Smooth muscle cell (in vitro differentiated cells): ENCODE measurements around the gene EXOC1L. TPM values are rescaled to one million over a fixed set of nuclear protein-coding genes. Genes with fewer than 3 reads are reported as not detected.

Source experiments
- DNase-seq: peaks from one replicate; lab custom pipeline; 2025; ENCODE audit not compliant: unreplicated experiment; lab: John Stamatoyannopoulos, UW
- H2AFZ ChIP-seq: fragments of 200-600 bp; sonication (generic); 2 replicates; pipeline ENCODE4 v1.6.0; 2016; ENCODE audit warnings: antibody characterized with exemption, low read depth, mild to moderate bottlenecking
- H3F3A ChIP-seq: fragments of 200-600 bp; sonication (generic); 2 replicates; pipeline ENCODE4 v1.6.0; 2017; ENCODE audit warnings: antibody characterized with exemption, low read depth
- H3K27ac ChIP-seq: fragments of 200-600 bp; sonication (generic); 2 replicates; pipeline ENCODE4 v1.5.1; 2016; ENCODE audit warnings: low read depth, mild to moderate bottlenecking
- H3K27me3 ChIP-seq: fragments of 200-600 bp; sonication (generic); 2 replicates; pipeline ENCODE4 v1.6.1; 2016; ENCODE audit warnings: low read depth, mild to moderate bottlenecking
- H3K36me3 ChIP-seq: fragments of 200-600 bp; sonication (generic); 2 replicates; pipeline ENCODE4 v1.5.1; 2016; ENCODE audit warnings: low read depth
- H3K4me1 ChIP-seq: fragments of 200-600 bp; sonication (generic); 2 replicates; pipeline ENCODE4 v1.5.1; 2016; ENCODE audit warnings: low read depth
- H3K4me2 ChIP-seq: fragments of 200-600 bp; sonication (generic); 2 replicates; pipeline ENCODE4 v1.6.0; 2016; ENCODE audit warnings: mild to moderate bottlenecking
- H3K4me3 ChIP-seq: fragments of 200-600 bp; sonication (generic); 2 replicates; pipeline ENCODE4 v1.5.1; 2016; ENCODE audit warnings: mild to moderate bottlenecking
- H3K79me2 ChIP-seq: fragments of 200-600 bp; sonication (generic); 2 replicates; pipeline ENCODE4 v1.6.0; 2016; ENCODE audit warnings: low read depth, mild to moderate bottlenecking
- H3K9ac ChIP-seq: fragments of 200-600 bp; sonication (generic); 2 replicates; pipeline ENCODE4 v1.6.0; 2016; ENCODE audit warnings: low read depth
- H3K9me3 ChIP-seq: fragments of 200-600 bp; sonication (generic); replicated peaks from 2 replicates; pipeline ENCODE4 v1.5.1; 2016; ENCODE audit warnings: low read depth
- H4K20me1 ChIP-seq: fragments of 200-600 bp; sonication (generic); 2 replicates; pipeline ENCODE4 v1.6.0; 2016; ENCODE audit warnings: low read depth
- CTCF ChIP-seq: fragments of 200-600 bp; sonication (generic); IDR thresholded peaks from 2 replicates; pipeline ENCODE4 v1.5.1; 2017; ENCODE audit warnings: borderline replicate concordance, mild to moderate bottlenecking, antibody characterized with exemption; ENCODE audit not compliant: insufficient read depth, poor library complexity, severe bottlenecking
- WGBS: methylation state at CpG from one replicate; pipeline ENCODE4 v1.1.7; 2016; ENCODE audit warnings: low lambda C conversion rate; 5-methylcytosine and 5-hydroxymethylcytosine counted together
- polyA plus RNA-seq: library from polyadenylated mRNA; unstranded; fragments of >200 nt; fragmentation: Nextera tagmentation; extraction: Ambion mirVana; gene quantifications from 2 replicates; pipeline ENCODE4 v1.2.1, GENCODE V29; 2016
- total RNA-seq: library from RNA; depleted of rRNA; stranded (reverse); fragments of >200 nt; gene quantifications from 2 replicates; pipeline ENCODE4 v1.2.3, GENCODE V29; 2014

Gene EXOC1L
- total and polyA plus RNA-seq, 2 experiments from 2014 or later: not detected

GRCh38 chr4:55868581-55869090 is 49.0 kb downstream of the EXOC1L start:
- no peaks in the 10 kb centered on the region for H4K20me1 ChIP-seq
- no peak overlapping the region for H3K4me3 ChIP-seq
- peaks cover 12% of the 10 kb centered on the region for H3K4me1 ChIP-seq
- no peak overlapping the region for H3K27ac ChIP-seq
- H3K9me3 ChIP-seq: no peaks in the 10 kb centered on the region
- H3K79me2 ChIP-seq: no peaks in the 10 kb centered on the region
- TF ChIP-seq CTCF: no peak
- H3F3A ChIP-seq: peaks cover 6% of the 10 kb centered on the region
- peaks cover 16% of the 10 kb centered on the region for H3K36me3 ChIP-seq
- H3K9ac ChIP-seq: no peak overlapping the region
- DNase-seq: no peak
- H3K27me3 ChIP-seq: no peaks in the 10 kb centered on the region
- no peak overlapping the region for H3K4me2 ChIP-seq
- WGBS: 100% methylated on average over 1 of the region's 1 CpG
- H2AFZ ChIP-seq: no peak overlapping the region

GRCh38 chr4:55871299-55871800 is 51.8 kb downstream of the EXOC1L start:
- Histone ChIP-seq H3K4me3 (no peak overlapping the region), H3K9me3 (no peaks in the 10 kb centered on the region), H3K27ac (no peak overlapping the region), H2AFZ (no peak overlapping the region), H3K79me2 (no peaks in the 10 kb centered on the region), H3K27me3 (no peaks in the 10 kb centered on the region), H3K4me2 (no peak overlapping the region), H4K20me1 (no peaks in the 10 kb centered on the region), H3F3A (no peaks in the 10 kb centered on the region), H3K9ac (no peak overlapping the region), H3K4me1 (peaks cover 5% of the 10 kb centered on the region), H3K36me3 (peaks cover 20% of the 10 kb centered on the region)
- TF ChIP-seq CTCF: no peak
- WGBS: 85% methylated on average over 5 of the region's 5 CpGs
- DNase-seq: no peak

- H3F3A ChIP-seq: no peaks in the 10 kb centered on the region
- H3K9me3 ChIP-seq: no peaks in the 10 kb centered on the region
- DNase-seq: no peak
- H3K4me1 ChIP-seq: no peaks in the 10 kb centered on the region
- no peak overlapping the region for H3K9ac ChIP-seq
- TF ChIP-seq CTCF: no peak
- H4K20me1 ChIP-seq: no peaks in the 10 kb centered on the region
- H3K27ac ChIP-seq: no peak overlapping the region
- H3K36me3 ChIP-seq: peaks cover 29% of the 10 kb centered on the region
- no peak overlapping the region for H3K4me3 ChIP-seq
- H3K4me2 ChIP-seq: no peak overlapping the region
- no peaks in the 10 kb centered on the region for H3K79me2 ChIP-seq
- no peak overlapping the region for H2AFZ ChIP-seq
- H3K27me3 ChIP-seq: no peaks in the 10 kb centered on the region
Measured at GRCh38 chr4:55874831-55875230, 55.2 kb downstream of the EXOC1L start.

GRCh38 chr4:55876387-55876786 is 56.8 kb downstream of the EXOC1L start:
- Histone ChIP-seq H3K27me3 (no peaks in the 10 kb centered on the region), H3K27ac (no peak overlapping the region), H3K4me1 (no peaks in the 10 kb centered on the region), H4K20me1 (no peaks in the 10 kb centered on the region), H3K4me2 (no peak overlapping the region), H3K36me3 (peaks cover 18% of the 10 kb centered on the region), H3K79me2 (no peaks in the 10 kb centered on the region), H3K4me3 (no peak overlapping the region), H3F3A (no peaks in the 10 kb centered on the region), H3K9ac (no peak overlapping the region), H2AFZ (no peak overlapping the region), H3K9me3 (no peaks in the 10 kb centered on the region)
- DNase-seq: no peak
- TF ChIP-seq CTCF: no peak
